ENCODE data around the gene INPP5K. TPM values are rescaled to one million over a fixed set of nuclear protein-coding genes. Genes with fewer than 3 reads are reported as not detected.

The INPP5K gene
- total and polyA plus RNA-seq, 10 donors = 22.3 to 107 (median 51.4) TPM

DNA sequence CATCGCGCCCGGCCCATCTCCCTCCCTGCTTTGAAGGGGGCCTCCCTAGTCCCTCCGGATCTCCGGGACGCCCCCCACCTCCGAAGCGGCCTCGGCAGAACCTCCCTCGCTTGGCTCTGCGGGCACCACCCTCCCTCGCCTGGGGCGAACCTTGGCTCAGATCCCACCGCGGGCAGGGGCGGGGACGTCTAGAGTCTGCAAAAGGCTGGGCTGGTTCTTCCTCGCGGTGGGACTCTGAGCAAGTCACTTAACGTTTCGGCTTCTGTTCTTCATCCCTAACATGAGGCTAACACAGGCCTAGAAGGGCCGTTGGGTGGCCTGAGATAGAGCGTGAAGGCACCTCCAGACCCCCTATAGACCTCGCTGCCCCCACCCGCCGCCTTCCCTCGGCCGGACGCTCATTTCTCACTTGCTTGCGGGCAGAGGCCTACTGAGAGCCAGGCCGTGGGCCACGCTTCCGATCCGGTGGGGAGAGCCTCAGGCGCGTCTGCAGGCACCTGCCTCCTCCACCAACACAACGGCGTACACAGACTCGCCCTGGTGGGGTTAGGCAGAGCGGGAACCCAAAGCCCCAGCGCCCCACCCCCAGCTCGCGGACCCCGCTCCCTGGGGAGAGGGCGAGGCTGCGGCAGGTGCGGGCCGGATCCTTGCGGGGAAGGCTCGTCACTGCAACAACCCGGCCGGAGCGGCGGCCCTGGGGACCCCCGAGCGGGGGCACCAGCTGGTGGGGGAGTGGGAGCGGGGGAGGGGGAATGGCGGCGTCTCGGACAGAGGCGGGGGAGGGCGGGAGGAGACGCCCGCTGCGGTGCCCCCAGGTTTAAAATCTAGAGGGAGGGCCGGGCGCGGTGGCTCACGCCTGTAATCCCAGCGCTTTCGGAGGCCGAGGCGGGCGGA is 29.4 kb downstream of the INPP5K start:
- intact Hi-C loops (cut with DNase I; ENCODE audit: low total_unique reads) = no loop called here
- Histone ChIP-seq H3K9me3 (no peaks in the 10 kb centered on the region), H3K27ac (peak overlapping the region; percentile 67 to 95 (median 92)), H3K4me3 (peak overlapping the region; percentile 8 to 91 (median 64)), H3K27me3 (replicated peaks in 1 of 7) (peaks cover 0 to 43% (median 0%) of the 10 kb centered on the region in 7 donors), H3K36me3 (peaks cover 0 to 24% (median 6%) of the 10 kb centered on the region in 6 donors), H3K4me1 (peaks cover 39 to 84% (median 67%) of the 10 kb centered on the region in 6 donors)
- peak; percentile 91 for DNase-seq
- TF ChIP-seq, protein P1, sequence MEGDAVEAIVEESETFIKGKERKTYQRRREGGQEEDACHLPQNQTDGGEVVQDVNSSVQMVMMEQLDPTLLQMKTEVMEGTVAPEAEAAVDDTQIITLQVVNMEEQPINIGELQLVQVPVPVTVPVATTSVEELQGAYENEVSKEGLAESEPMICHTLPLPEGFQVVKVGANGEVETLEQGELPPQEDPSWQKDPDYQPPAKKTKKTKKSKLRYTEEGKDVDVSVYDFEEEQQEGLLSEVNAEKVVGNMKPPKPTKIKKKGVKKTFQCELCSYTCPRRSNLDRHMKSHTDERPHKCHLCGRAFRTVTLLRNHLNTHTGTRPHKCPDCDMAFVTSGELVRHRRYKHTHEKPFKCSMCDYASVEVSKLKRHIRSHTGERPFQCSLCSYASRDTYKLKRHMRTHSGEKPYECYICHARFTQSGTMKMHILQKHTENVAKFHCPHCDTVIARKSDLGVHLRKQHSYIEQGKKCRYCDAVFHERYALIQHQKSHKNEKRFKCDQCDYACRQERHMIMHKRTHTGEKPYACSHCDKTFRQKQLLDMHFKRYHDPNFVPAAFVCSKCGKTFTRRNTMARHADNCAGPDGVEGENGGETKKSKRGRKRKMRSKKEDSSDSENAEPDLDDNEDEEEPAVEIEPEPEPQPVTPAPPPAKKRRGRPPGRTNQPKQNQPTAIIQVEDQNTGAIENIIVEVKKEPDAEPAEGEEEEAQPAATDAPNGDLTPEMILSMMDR (IDR thresholded peaks at IDR 0.05 in 8 of 11, conservative IDR thresholded peaks at IDR 0.05 in 3 of 11) = no peak
- TF ChIP-seq POLR2AphosphoS5 (IDR thresholded peaks at IDR 0.05) = peak; percentile 63 to 77 (median 75)
- WGBS, 5 donors = 4 to 8% (median 7%) methylated on average over 18 to 74 of the region's 74 CpGs

GRCh38 chr17:1485423-1486376 is 30.7 kb downstream of the INPP5K start:
- H3K36me3 ChIP-seq = peaks cover 0 to 37% (median 18%) of the 10 kb centered on the region in 6 donors
- peak; percentile 91 for DNase-seq
- 1 to 3% (median 1%) methylated on average over 45 to 125 of the region's 127 CpGs for WGBS, 5 donors
- peaks cover 35 to 76% (median 60%) of the 10 kb centered on the region in 6 donors for H3K4me1 ChIP-seq
- H3K4me3 ChIP-seq = peak overlapping the region; percentile 53 to 91 (median 64)
- H3K27me3 ChIP-seq (replicated peaks in 1 of 7) = peaks cover 0 to 39% (median 0%) of the 10 kb centered on the region in 7 donors
- TF ChIP-seq POLR2A (IDR thresholded peaks at IDR 0.05) (no peak), POLR2AphosphoS5 (IDR thresholded peaks at IDR 0.05) (peak in 2 of 3 donors; percentile 56 to 70)
- intact Hi-C loops (cut with DNase I; ENCODE audit: low total_unique reads) = no loop called here
- H3K27ac ChIP-seq = peak overlapping the region; percentile 67 to 95 (median 92)
- H3K9me3 ChIP-seq = no peaks in the 10 kb centered on the region

DNA sequence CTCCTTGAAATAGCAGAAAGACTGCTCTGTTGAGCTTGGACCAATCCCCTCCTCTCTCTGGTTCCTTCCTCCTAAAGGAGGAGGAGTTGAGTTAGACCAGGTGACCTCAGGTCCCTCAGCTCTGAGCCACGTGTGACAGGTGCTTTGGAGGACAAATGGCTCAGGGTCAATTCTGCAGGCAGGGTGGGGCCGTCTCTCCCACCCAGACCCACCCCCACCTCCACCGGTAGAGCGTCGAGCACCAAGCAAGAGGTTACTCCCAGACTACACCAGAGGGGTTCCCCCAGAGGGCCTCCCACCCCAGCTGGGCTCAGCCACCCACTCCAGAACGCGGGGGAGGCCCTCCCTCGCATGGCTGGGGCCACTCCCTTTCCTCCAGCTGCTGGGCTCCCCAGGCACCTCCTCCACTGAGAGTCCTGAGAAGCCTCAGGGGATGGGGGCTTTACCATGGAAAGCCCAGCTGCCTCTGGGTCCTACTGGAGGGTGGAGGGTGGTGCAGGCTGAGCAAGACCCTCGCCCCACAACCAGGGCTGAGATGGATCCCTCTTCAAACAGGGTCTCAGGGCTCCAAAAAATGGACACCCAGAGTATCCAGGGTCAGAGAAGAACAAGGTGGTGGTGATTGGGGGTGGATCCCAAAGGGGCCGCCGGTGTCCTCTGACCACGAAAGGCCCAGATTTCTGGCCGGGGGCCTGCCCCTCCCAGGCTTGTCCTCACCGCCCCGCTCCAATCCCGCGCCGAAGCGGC is 31.6 kb downstream of the INPP5K start:
- peaks cover 29 to 67% (median 51%) of the 10 kb centered on the region in 6 donors for H3K4me1 ChIP-seq
- H3K36me3 ChIP-seq = peaks cover 0 to 46% (median 24%) of the 10 kb centered on the region in 6 donors
- TF ChIP-seq POLR2A (IDR thresholded peaks at IDR 0.05) = no peak
- TF ChIP-seq, protein P1 (IDR thresholded peaks at IDR 0.05 in 8 of 11, conservative IDR thresholded peaks at IDR 0.05 in 3 of 11) = peak in 3 of 11 experiments; percentile 9 to 20 (median 19)
- TF ChIP-seq POLR2AphosphoS5 (IDR thresholded peaks at IDR 0.05) = peak; percentile 22 to 72 (median 68)
- H3K27me3 ChIP-seq (replicated peaks in 1 of 7) = peaks cover 0 to 39% (median 0%) of the 10 kb centered on the region in 7 donors
- H3K9me3 ChIP-seq = no peaks in the 10 kb centered on the region
- peak overlapping the region; percentile 57 to 95 (median 92) for H3K27ac ChIP-seq
- H3K4me3 ChIP-seq = peak overlapping the region; percentile 53 to 91 (median 64)
- WGBS, 5 donors = 0 to 6% (median 1%) methylated on average over 13 to 19 of the region's 19 CpGs
- intact Hi-C loops (cut with DNase I; ENCODE audit: low total_unique reads) = no loop called here
- DNase-seq = peak; percentile 92
